GM12872 (cell line): Measurements from ENCODE around the gene ANKRD18A.

Experiments
- TF ChIP-seq, protein P1 (sequence below): IDR thresholded peaks from 3 replicates; pipeline ENCODE4 v1.5.1; 2011; ENCODE audit warnings: low read depth, mild to moderate bottlenecking, low read length, moderate library complexity; ENCODE audit not compliant: insufficient read depth

Gene ANKRD18A

GRCh38 chr9:38651400-38652042 is 31.1 kb upstream of the ANKRD18A start:
- TF ChIP-seq, protein P1, sequence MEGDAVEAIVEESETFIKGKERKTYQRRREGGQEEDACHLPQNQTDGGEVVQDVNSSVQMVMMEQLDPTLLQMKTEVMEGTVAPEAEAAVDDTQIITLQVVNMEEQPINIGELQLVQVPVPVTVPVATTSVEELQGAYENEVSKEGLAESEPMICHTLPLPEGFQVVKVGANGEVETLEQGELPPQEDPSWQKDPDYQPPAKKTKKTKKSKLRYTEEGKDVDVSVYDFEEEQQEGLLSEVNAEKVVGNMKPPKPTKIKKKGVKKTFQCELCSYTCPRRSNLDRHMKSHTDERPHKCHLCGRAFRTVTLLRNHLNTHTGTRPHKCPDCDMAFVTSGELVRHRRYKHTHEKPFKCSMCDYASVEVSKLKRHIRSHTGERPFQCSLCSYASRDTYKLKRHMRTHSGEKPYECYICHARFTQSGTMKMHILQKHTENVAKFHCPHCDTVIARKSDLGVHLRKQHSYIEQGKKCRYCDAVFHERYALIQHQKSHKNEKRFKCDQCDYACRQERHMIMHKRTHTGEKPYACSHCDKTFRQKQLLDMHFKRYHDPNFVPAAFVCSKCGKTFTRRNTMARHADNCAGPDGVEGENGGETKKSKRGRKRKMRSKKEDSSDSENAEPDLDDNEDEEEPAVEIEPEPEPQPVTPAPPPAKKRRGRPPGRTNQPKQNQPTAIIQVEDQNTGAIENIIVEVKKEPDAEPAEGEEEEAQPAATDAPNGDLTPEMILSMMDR, result no peak

DNA sequence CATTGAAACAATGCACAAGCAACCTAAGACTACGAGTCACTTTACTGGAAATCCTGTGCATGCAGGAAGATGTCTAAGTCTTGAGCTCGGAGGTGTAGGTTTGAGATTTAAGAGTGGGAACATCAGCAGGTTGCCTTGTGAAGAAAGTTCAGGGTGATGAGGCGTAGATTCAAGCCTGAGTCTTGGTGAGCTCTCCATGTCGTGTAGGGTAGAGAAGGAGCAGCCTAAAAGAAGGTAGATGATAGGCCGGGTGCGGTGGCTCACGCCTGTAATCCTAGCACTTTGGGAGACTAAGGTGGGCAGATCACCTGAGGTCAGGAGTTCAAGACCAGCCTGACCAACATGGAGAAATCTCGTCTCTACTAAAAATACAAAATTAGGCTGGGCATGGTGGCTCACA is 30.2 kb upstream of the ANKRD18A start:
- TF ChIP-seq, protein P1, result no peak

GRCh38 chr9:38649731-38650363 is 29.5 kb upstream of the ANKRD18A start:
- TF ChIP-seq, protein P1, result no peak

GRCh38 chr9:38644601-38645000 is 24.2 kb upstream of the ANKRD18A start:
- TF ChIP-seq, protein P1, result no peak

DNA sequence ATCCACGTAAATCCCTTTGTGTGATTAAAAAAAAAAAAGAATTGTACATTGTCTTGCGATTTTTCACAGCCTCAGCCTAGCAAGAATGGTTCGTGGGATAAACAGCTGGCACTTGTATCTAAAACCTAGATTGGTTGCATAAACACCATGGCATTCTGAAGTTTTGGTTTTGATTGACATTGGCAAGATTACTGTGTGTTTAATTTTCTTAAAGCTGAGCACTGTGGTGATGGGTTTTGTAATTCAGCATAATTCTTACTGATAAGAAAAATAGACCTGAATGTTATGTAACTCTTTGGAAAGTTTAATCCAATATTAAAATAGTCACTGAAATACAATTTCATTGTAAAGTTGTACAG is 23.4 kb upstream of the ANKRD18A start:
- TF ChIP-seq, protein P1, result no peak

DNA sequence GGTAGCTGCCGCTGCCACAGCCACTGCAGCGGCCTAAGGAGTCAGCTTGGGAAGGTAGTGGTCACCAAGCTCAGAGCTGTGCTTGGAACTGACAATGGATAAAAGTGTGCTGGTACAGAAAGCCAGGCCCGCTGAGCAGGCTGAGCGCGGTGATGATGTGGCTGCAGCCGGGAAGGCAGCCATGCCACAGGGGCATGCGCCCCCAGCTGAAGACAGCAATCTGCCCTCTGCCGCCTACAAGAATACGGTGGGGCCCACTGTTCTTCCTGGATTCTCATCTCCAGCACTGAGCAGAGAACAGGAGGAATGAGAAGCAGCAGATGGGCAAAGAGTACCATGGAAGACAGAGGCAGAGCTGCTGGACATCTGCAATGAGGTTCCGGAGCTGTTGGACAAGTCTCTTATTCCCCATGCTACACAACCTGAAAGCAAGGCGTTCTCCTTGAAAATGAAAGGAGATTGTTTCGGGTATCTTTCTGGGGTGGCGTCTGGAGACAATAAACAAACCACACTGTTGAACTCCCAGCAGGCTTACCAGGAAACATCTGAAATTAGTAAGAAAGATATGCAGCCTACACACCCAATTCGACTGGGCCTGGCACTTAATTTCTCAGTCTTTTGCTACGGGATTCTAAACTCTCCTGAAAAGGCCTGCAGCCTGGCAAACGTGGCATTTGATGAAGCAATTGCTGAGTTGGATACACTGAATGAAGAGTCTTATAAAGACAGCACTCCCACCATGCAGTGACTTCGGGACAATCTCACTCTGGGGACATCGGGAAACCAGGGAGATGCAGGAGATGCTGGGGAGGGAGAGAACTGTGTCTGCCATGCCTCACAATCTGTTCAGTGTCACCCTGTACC is 22.8 kb upstream of the ANKRD18A start:
- TF ChIP-seq, protein P1, result no peak
